HepG2 (cell line): Measurements from ENCODE around the gene VPS26A. TPM values are rescaled to one million over a fixed set of nuclear protein-coding genes. Genes with fewer than 3 reads are reported as not detected.

Experiments used
- ATAC-seq: fragments of 200-7000 bp; cut with Tn5 transposase; 3 replicates; pipeline ENCODE4 v1.9.1; 2020; ENCODE audit warnings: mild to moderate bottlenecking, moderate library complexity
- BruUV-seq: library from RNA; stranded (reverse); fragments of 400-500 nt; replicated peaks from 2 replicates; lab custom pipeline; 2021; lab: Mats Ljungman, UMichigan
- CTCF ChIA-PET: fragments of 300-600 bp; formaldehyde crosslinking; extraction: SDS; loops from one replicate; lab custom pipeline; 2021; ENCODE audit warnings: low total read pairs, inconsistent platforms, low intra/inter-chr PET ratio; lab: Yijun Ruan, JAX
- POLR2A ChIA-PET: fragments of 350-600 bp; sonication (Branson Sonifier 250); formaldehyde crosslinking; loops from one replicate; lab custom pipeline; 2020; ENCODE audit warnings: antibody characterized with exemption, inconsistent platforms; lab: Yijun Ruan, JAX
- DNase-seq: peaks from one replicate; pipeline ENCODE4 v3.0.0-alpha.2; 2015; ENCODE audit warnings: low spot score
- FAIRE-seq: peaks from 3 replicates; lab custom pipeline; 2011; peaks lifted over from hg19 to GRCh38; lab: Jason Lieb, UNC
- H2AFZ ChIP-seq: one replicate; pipeline ENCODE4 v1.6.1; 2011; ENCODE audit warnings: low read length, inconsistent platforms
- H3K27ac ChIP-seq: fragments of 300-600 bp; 3 replicates; pipeline ENCODE4 v1.8.0; 2011; ENCODE audit warnings: mixed run types, mild to moderate bottlenecking, mixed read lengths, low read length, inconsistent platforms; ENCODE audit not compliant: insufficient read depth; ENCODE audit errors: extremely low read length
- H3K27me3 ChIP-seq, 2 experiments: fragments of 200-600 bp in 1 of 2; 2 replicates in 1 of 2; 3 replicates in 1 of 2; pipeline versions ENCODE4 v1.6.0 to v1.8.0; 2011; ENCODE audit warnings: low read length in 2 of 2, mild to moderate bottlenecking in 2 of 2, moderate library complexity in 2 of 2, inconsistent platforms in 1 of 2; ENCODE audit not compliant: insufficient read depth in 2 of 2, control insufficient read depth in 1 of 2
- H3K36me3 ChIP-seq, 2 experiments: fragments of 200-600 bp in 1 of 2; replicated peaks in 1 of 2; 2 replicates in 1 of 2; 3 replicates in 1 of 2; pipeline versions ENCODE4 v1.5.1 to v1.8.0; 2011; ENCODE audit warnings: low read length in 2 of 2, inconsistent platforms in 1 of 2; ENCODE audit not compliant: insufficient read depth in 2 of 2, control insufficient read depth in 1 of 2
- H3K4me1 ChIP-seq: 2 replicates; pipeline ENCODE4 v1.5.1; 2012; ENCODE audit warnings: low read length, inconsistent platforms; ENCODE audit not compliant: insufficient read depth
- H3K4me2 ChIP-seq: 2 replicates; pipeline ENCODE4 v1.6.0; 2011; ENCODE audit warnings: low read depth, low read length, inconsistent platforms
- H3K4me3 ChIP-seq, 3 experiments: fragments of 200-600 bp in 1 of 3; sonication (generic), shearing (Covaris generic) in 1 of 3; replicated peaks in 1 of 3; 2 replicates each; pipeline ENCODE4 v1.5.1; 2011 to 2016; ENCODE audit warnings: low read length in 3 of 3, inconsistent platforms in 2 of 3, low read depth in 2 of 3, mild to moderate bottlenecking in 2 of 3, control low read depth in 1 of 3, mixed read lengths in 1 of 3; ENCODE audit not compliant: insufficient read depth in 1 of 3
- H3K79me2 ChIP-seq: one replicate; pipeline ENCODE4 v1.6.1; 2011; ENCODE audit warnings: low read length, inconsistent platforms; ENCODE audit not compliant: insufficient read depth
- H3K9ac ChIP-seq: 2 replicates; pipeline ENCODE4 v1.6.0; 2011; ENCODE audit warnings: mild to moderate bottlenecking, low read depth, low read length, inconsistent platforms; ENCODE audit not compliant: insufficient read depth
- H3K9me3 ChIP-seq: 2 replicates; pipeline ENCODE4 v1.5.1; 2012; ENCODE audit warnings: mild to moderate bottlenecking, low read length
- H4K20me1 ChIP-seq: 2 replicates; pipeline ENCODE4 v1.6.0; 2011; ENCODE audit warnings: inconsistent platforms, mild to moderate bottlenecking, low read length, moderate library complexity; ENCODE audit not compliant: insufficient read depth
- MBNL3 ChIP-seq: fragments of 250-450 bp; sonication (Bioruptor Pico); conservative IDR thresholded peaks from 2 replicates; pipeline ENCODE4 v1.8.0; 2022; ENCODE audit warnings: mild to moderate bottlenecking, inconsistent platforms
- NFRKB ChIP-seq: fragments of 450-650 bp; IDR thresholded peaks from 2 replicates; pipeline ENCODE4 v1.6.1; 2017
- RARG ChIP-seq: sonication (generic); formaldehyde crosslinking; IDR thresholded peaks from 2 replicates; pipeline ENCODE4 v1.4.0; 2020; ENCODE audit warnings: low read depth, mild to moderate bottlenecking, missing genetic modification reagents
- TBL1XR1 ChIP-seq: fragments of 150-350 bp; IDR thresholded peaks from 2 replicates; pipeline ENCODE4 v1.6.1; 2014; ENCODE audit warnings: borderline replicate concordance, low read length; ENCODE audit not compliant: partially characterized antibody
- ZFP82 ChIP-seq: sonication (generic); formaldehyde crosslinking; IDR thresholded peaks from 2 replicates; pipeline ENCODE4 v1.5.1; 2020; ENCODE audit warnings: mild to moderate bottlenecking, missing genetic modification reagents, borderline replicate concordance
- ZNF720 ChIP-seq: sonication (generic); formaldehyde crosslinking; IDR thresholded peaks from 2 replicates; pipeline ENCODE4 v1.4.0; 2020; ENCODE audit warnings: missing genetic modification reagents
- ZNF737 ChIP-seq: sonication (generic); formaldehyde crosslinking; IDR thresholded peaks from 2 replicates; pipeline ENCODE4 v1.5.0; 2020; ENCODE audit warnings: missing genetic modification reagents, mild to moderate bottlenecking, borderline replicate concordance
- ZNF781 ChIP-seq: sonication (generic); formaldehyde crosslinking; IDR thresholded peaks from 2 replicates; pipeline ENCODE4 v1.5.1; 2020; ENCODE audit warnings: borderline replicate concordance, mild to moderate bottlenecking, missing genetic modification reagents; ENCODE audit errors: not compliant biosample characterization
- WGBS: methylation state at CpG from one replicate; pipeline ENCODE4 v1.1.6; 2017; ENCODE audit warnings: low lambda C conversion rate; 5-methylcytosine and 5-hydroxymethylcytosine counted together
- in situ Hi-C: cut with HindIII; loops from 2 replicates; pipeline ENCODE4 v1.10.0; 2017; ENCODE audit warnings: low pct_unique_long_range_greater_than_20kb; ENCODE audit not compliant: extremely low pct_ligation_motif_present
- intact Hi-C: fragments of 100-400 bp; cut with micrococcal nuclease; formaldehyde crosslinking; loops from one replicate; pipeline ENCODE4 v1.10.0; 2022; ENCODE audit not compliant: unreplicated experiment
- polyA plus RNA-seq, 8 experiments: library from polyadenylated mRNA; depleted of rRNA in 3 of 8; stranded (reverse) in 7 of 8; unstranded in 1 of 8; fragments of >200 nt; fragmentation: Illumina TruSeq in 4 of 8; extraction: Trizol in 4 of 8; gene quantifications; 2 replicates each; pipeline versions ENCODE4 v1.2.1 to v1.2.3, GENCODE V29; 2011 to 2016; ENCODE audit warnings: low read depth in 4 of 8, missing spikeins in 1 of 8, mixed read lengths in 1 of 8; ENCODE audit not compliant: insufficient read depth in 1 of 8
- total RNA-seq, 5 experiments: library from RNA; depleted of rRNA; stranded (reverse); fragments of >200 nt; fragmentation: Illumina TruSeq; extraction: Trizol; gene quantifications; 2 replicates each; pipeline ENCODE4 v1.2.3, GENCODE V29; 2016; ENCODE audit warnings: low read depth in 1 of 5
- TF ChIP-seq, protein P1 (sequence below): sonication (generic); formaldehyde crosslinking; conservative IDR thresholded peaks from 2 replicates; pipeline ENCODE4 v1.4.0; 2020; ENCODE audit warnings: missing genetic modification reagents
- TF ChIP-seq, protein P2 (sequence below): sonication (generic); formaldehyde crosslinking; IDR thresholded peaks from 2 replicates; pipeline ENCODE4 v1.4.0; 2020; ENCODE audit warnings: missing genetic modification reagents
- TF ChIP-seq, protein P3 (sequence below): sonication (generic); formaldehyde crosslinking; IDR thresholded peaks from 2 replicates; pipeline ENCODE4 v1.8.0; 2022; ENCODE audit warnings: mild to moderate bottlenecking, missing genetic modification reagents, moderate library complexity
- TF ChIP-seq, protein P4 (sequence below): sonication (generic); formaldehyde crosslinking; IDR thresholded peaks from 2 replicates; pipeline ENCODE4 v1.4.0; 2020; ENCODE audit warnings: missing genetic modification reagents, borderline replicate concordance

Gene VPS26A
- total and polyA plus RNA-seq, 2 of the 13 experiments (the other 11 are each of a cell fraction or from before 2014, with no cell fraction given) = 12.9 to 32.6 TPM

DNA sequence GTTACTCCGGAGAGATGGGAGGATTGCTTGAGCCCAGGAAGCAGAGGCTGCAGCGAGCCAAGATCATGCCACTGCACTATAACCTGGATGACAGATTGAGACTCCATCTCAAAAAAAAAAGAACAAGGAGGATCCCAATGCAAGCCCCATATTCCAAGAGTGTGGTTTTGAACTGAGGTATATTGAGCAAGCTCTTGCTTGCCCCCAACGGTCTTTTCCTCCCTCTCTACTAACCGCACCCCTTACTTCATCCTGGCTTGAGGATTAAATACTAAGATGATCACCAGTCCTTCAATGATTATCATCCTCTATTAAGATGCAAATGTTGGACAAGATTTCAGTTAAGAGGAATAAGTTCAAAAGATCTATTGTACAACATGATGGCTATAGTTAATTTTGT lies 48.5 kb upstream of the VPS26A start (continued):
- TF ChIP-seq, protein P1, sequence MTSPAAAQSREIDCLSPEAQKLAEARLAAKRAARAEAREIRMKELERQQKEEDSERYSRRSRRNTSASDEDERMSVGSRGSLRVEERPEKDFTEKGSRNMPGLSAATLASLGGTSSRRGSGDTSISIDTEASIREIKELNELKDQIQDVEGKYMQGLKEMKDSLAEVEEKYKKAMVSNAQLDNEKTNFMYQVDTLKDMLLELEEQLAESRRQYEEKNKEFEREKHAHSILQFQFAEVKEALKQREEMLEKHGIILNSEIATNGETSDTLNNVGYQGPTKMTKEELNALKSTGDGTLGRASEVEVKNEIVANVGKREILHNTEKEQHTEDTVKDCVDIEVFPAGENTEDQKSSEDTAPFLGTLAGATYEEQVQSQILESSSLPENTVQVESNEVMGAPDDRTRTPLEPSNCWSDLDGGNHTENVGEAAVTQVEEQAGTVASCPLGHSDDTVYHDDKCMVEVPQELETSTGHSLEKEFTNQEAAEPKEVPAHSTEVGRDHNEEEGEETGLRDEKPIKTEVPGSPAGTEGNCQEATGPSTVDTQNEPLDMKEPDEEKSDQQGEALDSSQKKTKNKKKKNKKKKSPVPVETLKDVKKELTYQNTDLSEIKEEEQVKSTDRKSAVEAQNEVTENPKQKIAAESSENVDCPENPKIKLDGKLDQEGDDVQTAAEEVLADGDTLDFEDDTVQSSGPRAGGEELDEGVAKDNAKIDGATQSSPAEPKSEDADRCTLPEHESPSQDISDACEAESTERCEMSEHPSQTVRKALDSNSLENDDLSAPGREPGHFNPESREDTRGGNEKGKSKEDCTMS (CRISPR knock-in tag) = no peak
- TF ChIP-seq ZNF781 (CRISPR knock-in tag) (no peak), MBNL3 (CRISPR knock-in tag) (no peak), NFRKB (no peak), ZFP82 (CRISPR knock-in tag) (no peak), ZNF737 (CRISPR knock-in tag) (no peak)
- TF ChIP-seq, protein P2, sequence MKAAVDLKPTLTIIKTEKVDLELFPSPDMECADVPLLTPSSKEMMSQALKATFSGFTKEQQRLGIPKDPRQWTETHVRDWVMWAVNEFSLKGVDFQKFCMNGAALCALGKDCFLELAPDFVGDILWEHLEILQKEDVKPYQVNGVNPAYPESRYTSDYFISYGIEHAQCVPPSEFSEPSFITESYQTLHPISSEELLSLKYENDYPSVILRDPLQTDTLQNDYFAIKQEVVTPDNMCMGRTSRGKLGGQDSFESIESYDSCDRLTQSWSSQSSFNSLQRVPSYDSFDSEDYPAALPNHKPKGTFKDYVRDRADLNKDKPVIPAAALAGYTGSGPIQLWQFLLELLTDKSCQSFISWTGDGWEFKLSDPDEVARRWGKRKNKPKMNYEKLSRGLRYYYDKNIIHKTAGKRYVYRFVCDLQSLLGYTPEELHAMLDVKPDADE = no peak
- TF ChIP-seq, all 625 proteins: peak for 0

DNA sequence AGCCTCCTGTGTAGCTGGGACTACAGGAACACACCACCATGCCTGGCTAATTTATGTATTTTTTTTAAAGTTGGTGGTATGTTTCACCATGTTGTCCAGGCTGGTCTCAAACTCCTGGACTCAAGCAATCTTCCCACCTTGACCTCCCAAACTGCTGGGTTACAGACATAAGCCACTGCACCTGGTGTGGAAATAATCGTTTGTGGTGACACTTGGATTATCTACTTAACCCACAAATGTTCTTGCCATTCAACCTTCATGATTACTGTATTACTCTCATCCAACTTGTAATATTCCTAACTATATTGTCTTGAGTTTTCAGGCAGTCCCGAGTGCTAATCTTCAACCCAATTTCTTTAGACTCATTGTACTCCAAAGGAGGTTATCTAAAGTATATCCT lies 45.7 kb upstream of the VPS26A start:
- no peak for FAIRE-seq
- TF ChIP-seq TBL1XR1 (no peak), ZNF720 (CRISPR knock-in tag) (no peak), RARG (no peak)
- TF ChIP-seq, protein P3, sequence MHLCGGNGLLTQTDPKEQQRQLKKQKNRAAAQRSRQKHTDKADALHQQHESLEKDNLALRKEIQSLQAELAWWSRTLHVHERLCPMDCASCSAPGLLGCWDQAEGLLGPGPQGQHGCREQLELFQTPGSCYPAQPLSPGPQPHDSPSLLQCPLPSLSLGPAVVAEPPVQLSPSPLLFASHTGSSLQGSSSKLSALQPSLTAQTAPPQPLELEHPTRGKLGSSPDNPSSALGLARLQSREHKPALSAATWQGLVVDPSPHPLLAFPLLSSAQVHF (CRISPR knock-in tag) = no peak
- TF ChIP-seq, protein P4, sequence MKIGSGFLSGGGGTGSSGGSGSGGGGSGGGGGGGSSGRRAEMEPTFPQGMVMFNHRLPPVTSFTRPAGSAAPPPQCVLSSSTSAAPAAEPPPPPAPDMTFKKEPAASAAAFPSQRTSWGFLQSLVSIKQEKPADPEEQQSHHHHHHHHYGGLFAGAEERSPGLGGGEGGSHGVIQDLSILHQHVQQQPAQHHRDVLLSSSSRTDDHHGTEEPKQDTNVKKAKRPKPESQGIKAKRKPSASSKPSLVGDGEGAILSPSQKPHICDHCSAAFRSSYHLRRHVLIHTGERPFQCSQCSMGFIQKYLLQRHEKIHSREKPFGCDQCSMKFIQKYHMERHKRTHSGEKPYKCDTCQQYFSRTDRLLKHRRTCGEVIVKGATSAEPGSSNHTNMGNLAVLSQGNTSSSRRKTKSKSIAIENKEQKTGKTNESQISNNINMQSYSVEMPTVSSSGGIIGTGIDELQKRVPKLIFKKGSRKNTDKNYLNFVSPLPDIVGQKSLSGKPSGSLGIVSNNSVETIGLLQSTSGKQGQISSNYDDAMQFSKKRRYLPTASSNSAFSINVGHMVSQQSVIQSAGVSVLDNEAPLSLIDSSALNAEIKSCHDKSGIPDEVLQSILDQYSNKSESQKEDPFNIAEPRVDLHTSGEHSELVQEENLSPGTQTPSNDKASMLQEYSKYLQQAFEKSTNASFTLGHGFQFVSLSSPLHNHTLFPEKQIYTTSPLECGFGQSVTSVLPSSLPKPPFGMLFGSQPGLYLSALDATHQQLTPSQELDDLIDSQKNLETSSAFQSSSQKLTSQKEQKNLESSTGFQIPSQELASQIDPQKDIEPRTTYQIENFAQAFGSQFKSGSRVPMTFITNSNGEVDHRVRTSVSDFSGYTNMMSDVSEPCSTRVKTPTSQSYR (CRISPR knock-in tag) = no peak

More for the DNA sequence above, 45.7 kb upstream of the VPS26A start:
- H3K79me2 ChIP-seq = no peaks in the 10 kb centered on the region
- peaks cover 0 to 2% of the 10 kb centered on the region in 2 experiments; a peak in 1 of 5 replicates for H3K27me3 ChIP-seq
- no peak overlapping the region for H3K27ac ChIP-seq
- POLR2A ChIA-PET = no interaction called here
- no peaks in the 10 kb centered on the region for H3K9me3 ChIP-seq
- DNase-seq (no peak), ATAC-seq (no peak)
- CTCF ChIA-PET = no interaction called here
- H3K36me3 ChIP-seq = no peaks in the 10 kb centered on the region
- no peak overlapping the region for H2AFZ ChIP-seq
- no TSS peak for BruUV-seq
- H3K9ac ChIP-seq = no peak overlapping the region
- H4K20me1 ChIP-seq = no peaks in the 10 kb centered on the region
- in situ Hi-C loops (no loop called here), intact Hi-C loops (no loop called here)
- no peak overlapping the region for H3K4me2 ChIP-seq
- no peaks in the 10 kb centered on the region for H3K4me1 ChIP-seq
- H3K4me3 ChIP-seq = no peak overlapping the region
- WGBS = 30% methylated on average over 2 of the region's 2 CpGs
